ENCODE data around the gene MYOCOS. TPM values are rescaled to one million over a fixed set of nuclear protein-coding genes. Genes with fewer than 3 reads are reported as not detected.

Gene MYOCOS
- total RNA-seq, 1 donor from 2014 or later, result 0.21 TPM

DNA sequence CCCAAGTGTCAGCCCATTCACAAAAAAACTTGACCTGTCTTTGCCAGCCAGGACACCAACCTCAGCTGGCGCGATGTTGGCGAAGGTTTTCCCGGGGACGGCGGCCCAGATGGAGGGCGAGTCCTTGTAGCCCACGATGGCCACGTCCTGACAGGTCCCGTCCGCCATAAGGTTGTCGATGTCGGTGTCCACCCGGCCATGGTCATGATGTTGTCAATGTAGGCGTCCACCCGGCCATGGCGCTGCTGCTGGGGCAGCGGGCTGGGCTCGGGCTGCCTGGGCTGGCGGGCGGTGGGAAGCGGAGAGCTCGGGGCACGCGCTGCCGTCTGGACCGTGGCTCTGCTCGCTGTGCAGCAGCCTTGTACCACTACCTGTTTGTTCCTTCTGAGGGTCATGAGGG lies 48.7 kb downstream of the MYOCOS start:
- H3K4me1 Mint-ChIP-seq, result no peaks in the 10 kb centered on the region
- no peaks in the 10 kb centered on the region for H3K36me3 Mint-ChIP-seq (ENCODE audit: low read depth)
- no peak overlapping the region for H3K27ac Mint-ChIP-seq (ENCODE audit: unreplicated experiment)
- H3K4me3 Mint-ChIP-seq, result no peak overlapping the region
- H3K9me3 Mint-ChIP-seq, result peaks cover 5% of the 10 kb centered on the region
- H3K27me3 Mint-ChIP-seq (ENCODE audit: low read depth), result no peaks in the 10 kb centered on the region
- no peak for DNase-seq (ENCODE audit: low read depth, low spot score)
- TF ChIP-seq, protein P1, sequence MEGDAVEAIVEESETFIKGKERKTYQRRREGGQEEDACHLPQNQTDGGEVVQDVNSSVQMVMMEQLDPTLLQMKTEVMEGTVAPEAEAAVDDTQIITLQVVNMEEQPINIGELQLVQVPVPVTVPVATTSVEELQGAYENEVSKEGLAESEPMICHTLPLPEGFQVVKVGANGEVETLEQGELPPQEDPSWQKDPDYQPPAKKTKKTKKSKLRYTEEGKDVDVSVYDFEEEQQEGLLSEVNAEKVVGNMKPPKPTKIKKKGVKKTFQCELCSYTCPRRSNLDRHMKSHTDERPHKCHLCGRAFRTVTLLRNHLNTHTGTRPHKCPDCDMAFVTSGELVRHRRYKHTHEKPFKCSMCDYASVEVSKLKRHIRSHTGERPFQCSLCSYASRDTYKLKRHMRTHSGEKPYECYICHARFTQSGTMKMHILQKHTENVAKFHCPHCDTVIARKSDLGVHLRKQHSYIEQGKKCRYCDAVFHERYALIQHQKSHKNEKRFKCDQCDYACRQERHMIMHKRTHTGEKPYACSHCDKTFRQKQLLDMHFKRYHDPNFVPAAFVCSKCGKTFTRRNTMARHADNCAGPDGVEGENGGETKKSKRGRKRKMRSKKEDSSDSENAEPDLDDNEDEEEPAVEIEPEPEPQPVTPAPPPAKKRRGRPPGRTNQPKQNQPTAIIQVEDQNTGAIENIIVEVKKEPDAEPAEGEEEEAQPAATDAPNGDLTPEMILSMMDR (conservative IDR thresholded peaks at IDR 0.05), result no peak

DNA sequence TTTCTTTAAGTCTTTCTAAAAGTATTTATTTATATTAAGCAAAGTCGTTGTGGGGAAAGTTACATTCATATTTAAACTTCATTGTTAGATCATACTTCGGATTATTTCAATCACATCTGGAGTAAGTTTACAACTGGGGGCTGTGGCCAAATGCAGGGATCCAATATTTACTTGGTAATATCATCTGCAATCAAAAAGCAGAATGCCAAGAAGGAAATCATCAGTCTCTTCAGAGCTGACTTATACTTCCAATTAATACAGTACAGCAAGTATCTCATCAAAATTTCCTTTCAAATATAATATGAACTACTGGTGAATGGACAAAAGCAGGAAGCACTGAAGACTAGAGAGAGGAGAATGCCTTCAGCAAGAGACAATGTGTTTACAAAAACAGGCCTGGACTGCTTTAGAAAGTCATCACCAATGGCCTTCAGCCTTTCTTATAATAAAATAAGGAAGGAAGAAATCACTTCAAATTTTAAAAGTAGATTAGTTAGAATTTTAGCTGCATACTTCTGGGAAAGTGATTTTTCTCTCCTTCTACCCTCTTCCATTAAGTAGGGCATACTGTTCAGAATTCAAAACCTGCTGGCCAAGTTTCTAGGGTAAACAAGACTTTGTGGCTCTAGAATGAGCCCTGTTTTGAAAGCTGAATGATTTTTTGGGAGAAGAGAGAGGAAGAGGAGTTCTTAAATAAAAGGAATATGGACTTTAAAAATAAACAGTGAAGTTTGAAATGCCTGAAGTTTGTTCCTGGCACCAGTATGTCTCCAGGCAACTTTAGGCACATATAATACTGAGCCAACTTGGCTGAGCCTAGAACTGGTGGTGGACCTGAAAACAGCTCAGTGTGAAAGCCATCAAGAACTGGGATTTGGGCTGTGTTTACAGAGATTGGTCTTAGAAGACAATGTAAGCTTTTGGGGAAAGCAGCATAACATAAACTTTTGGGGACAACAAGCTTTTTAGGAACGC lies 52.7 kb downstream of the MYOCOS start:
- no peak for DNase-seq (ENCODE audit: low read depth, low spot score)
- no peaks in the 10 kb centered on the region for H3K27me3 Mint-ChIP-seq (ENCODE audit: low read depth)
- H3K4me1 Mint-ChIP-seq, result no peaks in the 10 kb centered on the region
- peaks cover 5% of the 10 kb centered on the region for H3K9me3 Mint-ChIP-seq
- no peaks in the 10 kb centered on the region for H3K36me3 Mint-ChIP-seq (ENCODE audit: low read depth)
- no peak overlapping the region for H3K27ac Mint-ChIP-seq (ENCODE audit: unreplicated experiment)
- TF ChIP-seq, protein P1 (conservative IDR thresholded peaks at IDR 0.05), result no peak
- H3K4me3 Mint-ChIP-seq, result no peak overlapping the region

Other genes starting within 250 kb of the MYOCOS start
- 218 and 241 TPM in 2 replicates for gene PRRC2C, start 136.7 kb upstream of the MYOCOS start, total RNA-seq
- not detected in 2 replicates for gene MYOC, start 30.4 kb downstream of the MYOCOS start, total RNA-seq
- gene VAMP4, start 119.8 kb downstream of the MYOCOS start, total RNA-seq, result 10.3 and 11.1 TPM in 2 replicates
- gene METTL13, start 159.4 kb downstream of the MYOCOS start, total RNA-seq, result 35.6 TPM in 2 replicates
- gene DNM3, start 219.3 kb downstream of the MYOCOS start, total RNA-seq, result 3.5 and 3.9 TPM in 2 replicates